GM21423 (cell line): Measurements from ENCODE around the gene RBFOX2.
"Not testable (repeated sequence)": the region's sequence is repeated elsewhere in the genome, so short reads cannot be mapped to it uniquely, and the experiment has no call there.

Source experiments
- ATAC-seq: cut with Tn5 transposase; IDR thresholded peaks from one replicate; pipeline ENCODE4 v1.9.1; 2021; ENCODE audit warnings: mild to moderate bottlenecking, moderate library complexity; ENCODE audit not compliant: unreplicated experiment

Gene RBFOX2

GRCh38 chr22:36042240-36042639, 13.6 kb upstream of the RBFOX2 start:
- no peak for ATAC-seq

DNA sequence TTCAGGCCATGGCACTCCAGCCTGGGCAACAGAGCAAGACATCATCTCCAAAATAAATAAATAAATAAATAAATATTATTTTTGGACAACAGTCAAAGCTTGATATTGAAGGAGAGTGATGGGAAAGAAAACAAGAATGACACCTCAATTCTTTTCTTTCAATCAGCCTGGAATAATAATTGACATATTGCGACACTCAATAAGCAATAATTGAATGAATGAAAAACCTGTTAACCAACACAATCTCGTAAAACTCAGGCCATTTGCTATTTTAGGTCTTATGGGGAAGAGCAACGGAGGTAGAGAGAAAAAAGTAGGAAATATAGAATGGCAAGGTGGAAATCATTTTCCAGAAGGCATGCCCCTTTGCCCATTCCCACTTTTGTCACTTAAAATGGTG, 10.5 kb upstream of the RBFOX2 start:
- ATAC-seq: no peak

- ATAC-seq: no peak
Measured at GRCh38 chr22:36037102-36037758, 8.6 kb upstream of the RBFOX2 start.

DNA sequence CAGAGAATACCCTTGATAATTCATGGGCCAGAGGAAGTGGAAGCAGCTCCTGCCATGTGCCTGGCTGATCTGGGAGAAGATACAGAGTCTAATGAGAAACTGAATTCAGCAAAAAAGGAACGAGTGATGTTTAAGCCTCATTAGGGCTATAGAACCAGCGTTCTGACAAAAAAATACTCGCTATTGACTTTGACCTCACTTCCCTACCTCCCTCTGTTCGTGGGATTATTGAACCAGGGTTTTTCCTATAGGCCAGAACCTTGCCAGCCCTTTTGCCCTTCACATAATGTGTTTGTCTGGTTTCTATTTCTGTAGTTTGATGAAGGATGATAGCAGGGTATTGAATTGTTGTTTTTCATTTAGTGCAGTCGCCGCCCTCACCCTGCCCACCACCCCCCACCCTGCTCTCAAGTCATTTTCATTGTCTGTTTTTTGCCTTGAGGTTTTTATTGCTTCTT, 7.6 kb upstream of the RBFOX2 start:
- no peak for ATAC-seq

DNA sequence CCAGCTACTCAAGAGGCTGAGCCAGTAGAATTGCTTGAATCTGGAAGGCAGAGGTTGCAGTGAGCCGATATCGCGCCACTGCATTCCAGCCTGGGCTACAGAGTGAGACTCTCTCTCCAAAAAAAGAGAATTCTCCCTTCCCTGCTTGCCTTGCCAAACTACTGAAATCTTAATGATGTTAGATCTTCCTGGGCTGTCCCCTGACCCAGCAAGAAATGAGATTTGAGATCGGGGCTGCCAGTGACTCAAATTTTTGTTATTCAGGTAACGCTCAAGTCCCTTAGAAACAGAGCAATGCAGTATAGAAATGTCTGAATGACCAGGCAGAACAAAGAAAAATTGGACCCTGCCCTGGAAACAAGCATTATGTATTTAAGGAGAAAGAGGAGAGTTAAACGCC, 4.0 kb upstream of the RBFOX2 start:
- no peak for ATAC-seq

GRCh38 chr22:36029406-36029755, 757 bp upstream of the RBFOX2 start:
- no peak for ATAC-seq

DNA sequence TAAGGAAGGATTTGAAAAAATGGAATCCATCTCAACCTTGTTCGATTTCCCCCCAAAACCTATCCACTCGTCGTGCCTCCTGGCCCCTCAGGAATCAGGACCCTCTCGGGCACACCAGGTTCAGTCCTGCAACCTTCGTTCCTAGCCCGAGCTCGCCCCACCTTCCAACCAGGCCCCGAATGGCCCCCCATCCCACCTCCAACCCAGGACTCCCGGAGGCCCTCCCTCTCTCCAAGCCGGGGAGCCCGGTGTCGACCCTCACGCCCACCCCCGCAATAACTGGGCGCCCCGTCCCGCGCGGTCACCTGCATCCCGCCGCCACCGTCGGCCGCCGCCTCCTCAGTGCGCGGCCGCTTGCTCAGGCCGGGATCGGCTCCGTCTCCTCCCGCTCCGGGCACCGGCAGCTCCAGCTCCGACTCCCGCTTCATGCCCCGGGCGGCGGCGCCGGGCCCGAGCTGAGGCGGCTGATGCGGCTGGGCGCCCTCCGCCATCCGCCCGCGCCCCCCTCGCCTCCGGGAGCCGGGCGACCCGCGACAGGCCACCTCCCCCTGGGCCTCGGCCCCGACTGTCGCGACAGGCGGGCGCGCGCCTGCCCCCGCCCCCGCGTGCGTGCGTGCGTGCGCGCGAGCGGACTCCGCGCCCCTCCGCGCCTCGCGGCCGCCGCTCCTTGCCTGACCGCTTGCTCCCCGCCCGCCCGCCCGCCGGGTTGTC, 534 bp downstream of the RBFOX2 start:
- ATAC-seq: no peak

DNA sequence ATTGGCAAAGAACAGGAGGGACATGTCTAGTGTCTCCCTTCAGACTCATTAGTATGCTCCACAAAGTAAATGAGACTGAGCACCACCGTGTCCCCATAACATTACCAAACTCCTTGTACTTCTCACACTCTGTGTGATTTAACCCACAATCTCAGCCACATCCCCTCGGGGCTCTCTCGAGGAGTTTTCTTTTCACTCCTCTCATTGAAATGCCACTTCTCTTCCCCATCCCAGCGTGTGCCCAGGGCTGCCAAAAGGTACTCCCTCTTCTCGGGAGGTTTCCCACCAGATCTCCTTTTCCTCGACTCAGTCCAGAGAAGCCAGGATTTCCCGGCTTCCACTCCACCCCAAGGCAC, 1.1 kb downstream of the RBFOX2 start:
- no peak for ATAC-seq

DNA sequence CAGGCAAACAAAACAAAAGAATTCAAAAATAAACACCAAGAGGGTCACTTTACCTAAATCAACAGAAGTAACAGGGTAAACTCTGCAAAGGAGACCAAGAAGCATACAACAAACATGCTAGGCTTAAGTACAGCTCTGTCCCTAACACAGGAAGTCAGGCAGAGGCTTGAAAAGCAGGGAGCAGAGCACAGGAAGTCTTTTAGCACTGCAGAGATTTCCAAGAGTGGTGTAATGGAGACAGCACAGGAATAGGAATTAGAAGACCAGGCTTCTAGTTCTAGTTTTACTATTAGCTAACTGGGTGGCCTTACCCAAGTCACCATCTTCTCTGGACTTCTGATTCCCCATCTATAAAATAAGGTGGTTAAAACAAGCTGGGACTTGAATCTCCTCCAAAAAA, 1.9 kb downstream of the RBFOX2 start:
- ATAC-seq: no peak

GRCh38 chr22:36022697-36023096, 5.9 kb downstream of the RBFOX2 start:
- no peak for ATAC-seq

- no peak for ATAC-seq
Measured at GRCh38 chr22:36022162-36022561, 6.5 kb downstream of the RBFOX2 start.

GRCh38 chr22:36021606-36022153, 6.9 kb downstream of the RBFOX2 start:
- ATAC-seq: no peak

- ATAC-seq: not testable (repeated sequence)
Measured at GRCh38 chr22:36020865-36021264, 7.8 kb downstream of the RBFOX2 start.

DNA sequence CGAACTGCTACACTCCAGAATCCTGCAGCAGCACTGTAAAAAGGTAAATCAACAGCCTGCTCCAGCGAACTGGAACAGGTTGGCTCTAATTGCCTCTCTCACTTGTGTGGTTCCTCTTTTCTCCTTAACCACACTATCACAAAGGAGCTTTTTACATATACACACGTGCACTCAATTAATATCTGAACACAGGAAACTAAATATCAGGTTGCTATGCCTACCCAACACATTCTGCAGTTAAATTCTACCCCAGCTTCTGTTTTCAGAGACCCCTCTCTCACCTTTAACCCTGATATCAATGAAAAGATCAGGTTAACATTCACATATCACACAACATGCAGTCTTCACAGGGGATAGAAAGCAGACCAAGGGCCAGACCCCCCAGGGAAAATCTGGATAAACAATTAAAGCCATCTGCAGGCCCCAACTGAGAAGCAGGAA, 11.0 kb downstream of the RBFOX2 start:
- peak; percentile 43 for ATAC-seq

- no peak for ATAC-seq
Measured at GRCh38 chr22:36016684-36017083, 11.9 kb downstream of the RBFOX2 start.

DNA sequence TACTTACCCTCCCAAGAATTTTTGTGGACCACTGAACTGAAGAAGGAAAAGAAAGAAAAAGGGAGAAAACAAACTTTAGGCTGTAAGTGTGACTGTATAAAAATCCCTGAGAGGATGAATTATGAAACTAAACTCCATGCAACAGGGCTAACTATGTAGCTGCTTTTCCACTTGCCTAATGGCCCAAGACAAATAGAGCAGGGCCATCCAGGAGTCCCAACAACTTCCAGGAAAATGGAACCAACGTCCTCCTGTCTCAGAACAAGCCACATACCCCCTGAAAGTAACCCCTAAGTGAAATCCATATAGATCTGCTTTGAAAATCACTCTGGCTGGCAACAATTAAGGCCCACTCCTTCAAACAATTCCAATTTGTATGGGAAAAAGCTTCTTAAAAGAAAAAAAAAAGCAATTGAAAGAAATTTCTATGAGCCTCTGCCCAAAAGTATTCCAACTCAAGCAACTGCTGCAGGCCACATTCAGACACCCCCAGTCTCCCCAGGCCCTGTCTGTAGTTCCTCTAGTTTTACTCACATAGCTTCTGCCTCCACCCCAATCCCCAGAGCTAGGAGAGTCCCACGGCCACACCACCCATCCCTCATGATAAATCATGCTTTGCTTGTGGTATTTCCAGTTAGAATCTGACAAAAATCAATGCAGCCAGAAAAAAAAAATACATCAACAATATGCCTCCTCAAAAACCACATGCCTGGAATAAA, 12.7 kb downstream of the RBFOX2 start:
- no peak for ATAC-seq

GRCh38 chr22:36015155-36015810, 13.3 kb downstream of the RBFOX2 start:
- no peak for ATAC-seq

- ATAC-seq: no peak
Measured at GRCh38 chr22:36014546-36015074, 14.0 kb downstream of the RBFOX2 start.

DNA sequence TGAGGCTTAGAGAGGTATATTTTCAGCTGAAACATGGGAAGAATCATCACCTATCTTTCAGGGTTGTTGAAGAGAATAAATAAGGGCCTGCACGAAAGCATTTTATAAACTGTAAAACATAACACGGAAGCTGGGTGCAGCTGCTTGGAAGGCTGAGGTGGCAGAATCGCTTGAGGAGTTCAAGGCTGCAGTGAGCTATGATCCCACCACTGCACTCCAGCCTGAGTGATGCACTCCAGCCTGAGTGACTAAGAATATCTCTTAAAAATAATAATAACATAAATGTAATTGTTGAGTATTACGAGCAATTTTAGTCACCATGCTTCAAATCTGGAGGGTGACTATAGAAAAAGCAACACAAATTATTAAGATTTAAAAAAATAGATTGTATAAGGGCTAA, 16.3 kb downstream of the RBFOX2 start:
- ATAC-seq: no peak

GRCh38 chr22:36010882-36011281, 17.7 kb downstream of the RBFOX2 start:
- ATAC-seq: no peak

DNA sequence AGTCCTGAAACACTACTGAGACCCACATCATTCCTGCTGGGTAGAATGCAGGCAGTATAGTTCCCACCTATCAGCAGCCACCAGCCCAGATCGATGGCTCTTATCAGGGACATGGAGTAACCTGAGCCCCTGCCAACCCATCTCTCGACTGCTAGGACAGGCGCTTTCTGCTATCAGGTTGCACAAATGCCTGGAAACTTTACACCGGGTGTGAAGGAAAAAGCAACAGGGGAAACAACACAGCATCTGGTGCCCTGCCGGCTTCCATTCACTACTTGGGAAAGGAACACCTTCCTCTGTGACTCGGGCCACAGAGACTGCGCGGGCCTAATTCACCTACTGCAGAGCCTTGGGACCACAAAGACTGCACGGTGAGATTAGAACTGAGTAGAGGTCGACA, 18.5 kb downstream of the RBFOX2 start:
- no peak for ATAC-seq
